Measurements from ENCODE around the gene UHRF1. TPM values are rescaled to one million over a fixed set of nuclear protein-coding genes. Genes with fewer than 3 reads are reported as not detected.
"Not testable (repeated sequence)": the region's sequence is repeated elsewhere in the genome, so short reads cannot be mapped to it uniquely, and the experiment has no call there.

UHRF1 gene
- total and polyA plus RNA-seq, 2 of the 4 experiments (the other 2 are of a cell fraction): 47.4 to 57.4 TPM

- H2AK5ac ChIP-seq (ENCODE audit: low read depth, low read length); H3K9me1 ChIP-seq (ENCODE audit: insufficient read depth, low read length); H3K36me3 ChIP-seq (ENCODE audit: control insufficient read depth, insufficient read depth, low read length); H3K27ac ChIP-seq (ENCODE audit: insufficient read depth, low read length); H3K4me3 ChIP-seq (ENCODE audit: insufficient read depth, low read depth, low read length); in situ Hi-C loops (cut with MboI; ENCODE audit: low sequenced_read_pairs); dilution Hi-C loops (cut with HindIII; ENCODE audit: low sequenced_read_pairs, unreplicated experiment); ATAC-seq (ENCODE audit: low read depth); H2AFZ ChIP-seq (replicated peaks; ENCODE audit: low read length, poor library complexity); H3K18ac ChIP-seq (ENCODE audit: low read depth, low read length); H3K4me2 ChIP-seq (ENCODE audit: low read depth, low read length); H3K9me3 ChIP-seq (ENCODE audit: control insufficient read depth, insufficient read depth, low read length); intact Hi-C loops (cut with micrococcal nuclease); DNase-seq; H4K20me1 ChIP-seq (ENCODE audit: insufficient read depth, low read length); H3K14ac ChIP-seq (replicated peaks; ENCODE audit: low read depth, low read length); H2BK5ac ChIP-seq (ENCODE audit: low read depth, low read length, poor library complexity, severe bottlenecking); H2AK9ac ChIP-seq (replicated peaks; ENCODE audit: low read depth, low read length, poor library complexity); H2BK120ac ChIP-seq (ENCODE audit: low read depth, low read length); H4K91ac ChIP-seq (ENCODE audit: insufficient read depth, low read depth, low read length); H2BK15ac ChIP-seq (ENCODE audit: low read depth, low read length); H3K56ac ChIP-seq (ENCODE audit: extremely low read depth, insufficient read depth, low read length); H2BK20ac ChIP-seq (ENCODE audit: low read depth, low read length); H4K5ac ChIP-seq (ENCODE audit: low read depth, low read length); H3K9ac ChIP-seq (ENCODE audit: low read depth, low read length); BruUV-seq (replicated peaks); POLR2A ChIA-PET (ENCODE audit: unreplicated experiment); H4K8ac ChIP-seq (ENCODE audit: low read depth in 2 of 2, low read length in 2 of 2); H3K79me1 ChIP-seq (ENCODE audit: low read depth in 1 of 2, low read length in 2 of 2); H3K23ac ChIP-seq (ENCODE audit: low read depth, low read length); H3K27me3 ChIP-seq (ENCODE audit: control insufficient read depth, insufficient read depth, low read length); H3K4ac ChIP-seq (ENCODE audit: low read depth, low read length); H3K4me1 ChIP-seq (ENCODE audit: control insufficient read depth, insufficient read depth, low read length): not testable (repeated sequence)
- WGBS, 2 experiments (ENCODE audit: extremely low coverage in 2 of 2, insufficient read length in 1 of 2): no CpG with 5 or more reads among the region's 11 CpGs
- CTCF ChIA-PET: interaction anchor here (1.0 kb wide), 1 partner anchor 83 kb away, joined by 3 read pairs; no protein-coding TSS in a partner anchor
These were observed 16.3 kb upstream of the UHRF1 start for GRCh38 chr19:4892962-4893361.
